Renal cortical epithelial cell (primary cell): ENCODE measurements around the gene B3GALT6. TPM values are rescaled to one million over a fixed set of nuclear protein-coding genes. Genes with fewer than 3 reads are reported as not detected.

ENCODE experiments used
- DNase-seq: peaks from one replicate; pipeline ENCODE4 v3.0.0-alpha.2; 2011; ENCODE audit warnings: low read depth
- total RNA-seq: library from RNA; depleted of rRNA; stranded (reverse); fragments of >200 nt; gene quantifications from 2 replicates; pipeline ENCODE4 v1.2.3, GENCODE V29; 2014

Gene B3GALT6
- total RNA-seq, 1 donor from 2014 or later = 48.8 TPM

GRCh38 chr1:1231400-1232207, 433 bp upstream of the B3GALT6 start, which contains the start of gene SDF4:
Gene SDF4, minus strand, starts transcription at chr1:1232001. Its CDS starts 3,229 bp downstream, at chr1:1228772.
- peak; percentile 81 for DNase-seq

GRCh38 chr1:1232796-1233566, 944 bp downstream of the B3GALT6 start:
- DNase-seq = no peak

DNA sequence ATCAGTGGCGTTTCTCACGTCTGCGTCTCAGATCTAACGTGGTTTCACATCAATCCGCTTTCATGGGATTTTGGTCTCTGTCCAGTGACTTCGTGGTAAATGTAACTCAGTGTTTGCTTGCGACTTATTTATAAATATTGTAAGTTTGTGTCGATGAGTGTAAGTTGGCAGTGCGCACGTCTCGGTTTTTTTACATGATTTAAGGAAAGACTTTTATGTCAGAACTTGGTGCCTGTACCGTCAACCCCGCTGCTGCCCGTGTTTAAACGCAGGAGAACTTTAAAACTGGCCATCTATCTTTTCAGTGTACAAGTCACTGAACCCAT, 1.5 kb downstream of the B3GALT6 start:
- DNase-seq = no peak

DNA sequence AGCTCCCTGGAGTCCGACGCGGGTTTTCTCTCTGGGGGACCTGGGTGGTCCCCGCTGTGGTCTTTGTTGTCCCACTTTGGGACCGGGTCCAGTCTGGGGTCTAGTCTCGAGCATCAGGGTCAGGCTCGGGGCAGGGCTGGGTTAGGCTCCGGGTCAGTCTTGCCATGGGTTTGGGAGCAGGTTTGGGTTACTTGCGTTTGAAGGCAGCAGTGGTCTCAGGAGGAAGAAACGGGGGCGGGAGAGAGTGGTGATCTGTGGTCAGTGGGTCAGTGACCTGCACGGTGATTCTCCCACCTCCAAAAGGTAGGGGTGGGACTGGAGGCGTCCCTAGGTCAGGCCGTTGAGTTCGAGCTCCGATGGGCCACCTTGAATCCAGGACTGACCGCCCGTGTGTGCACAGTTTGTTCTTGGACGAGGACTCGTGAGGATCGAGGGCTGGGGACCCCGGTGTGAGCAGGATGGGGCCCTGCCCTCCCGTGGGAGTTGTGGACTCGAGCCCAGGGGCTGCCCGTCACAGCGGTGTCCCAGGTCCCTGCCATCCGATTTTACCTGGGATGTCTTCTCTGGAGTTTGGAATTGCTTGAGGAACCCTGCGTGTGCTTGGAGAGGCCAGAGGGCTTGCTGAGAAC, 2.3 kb downstream of the B3GALT6 start:
- DNase-seq = no peak

GRCh38 chr1:1235016-1235744, 3.1 kb downstream of the B3GALT6 start:
- DNase-seq = no peak

- DNase-seq = no peak
Measured at GRCh38 chr1:1236176-1236763, 4.2 kb downstream of the B3GALT6 start.

- no peak for DNase-seq
Measured at GRCh38 chr1:1236945-1237873, 5.2 kb downstream of the B3GALT6 start.

GRCh38 chr1:1237874-1238701, 6.1 kb downstream of the B3GALT6 start:
- no peak for DNase-seq

DNA sequence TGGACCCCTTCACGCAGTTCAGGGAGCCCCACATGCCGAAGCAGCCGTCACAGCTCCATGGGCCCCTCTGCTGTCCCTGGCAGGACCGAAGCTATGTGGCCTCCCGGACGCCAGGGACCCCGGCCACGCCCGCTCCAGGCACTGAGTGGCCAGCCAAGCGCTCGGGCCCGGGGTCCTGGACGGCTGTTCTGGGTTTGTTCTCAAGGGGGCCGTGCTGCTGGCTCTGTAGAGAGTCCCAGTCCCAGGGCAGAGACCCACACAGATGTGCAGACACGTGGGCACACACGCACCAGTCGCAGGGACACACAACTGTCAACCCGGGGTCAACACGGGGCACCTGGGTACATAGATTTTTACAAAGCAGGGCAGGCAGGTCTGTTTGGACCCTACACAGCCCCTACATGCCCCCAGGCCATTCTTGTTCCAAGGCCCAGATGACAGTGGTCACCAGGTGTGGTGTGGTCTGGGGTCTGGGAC, 6.7 kb downstream of the B3GALT6 start:
- no peak for DNase-seq

DNA sequence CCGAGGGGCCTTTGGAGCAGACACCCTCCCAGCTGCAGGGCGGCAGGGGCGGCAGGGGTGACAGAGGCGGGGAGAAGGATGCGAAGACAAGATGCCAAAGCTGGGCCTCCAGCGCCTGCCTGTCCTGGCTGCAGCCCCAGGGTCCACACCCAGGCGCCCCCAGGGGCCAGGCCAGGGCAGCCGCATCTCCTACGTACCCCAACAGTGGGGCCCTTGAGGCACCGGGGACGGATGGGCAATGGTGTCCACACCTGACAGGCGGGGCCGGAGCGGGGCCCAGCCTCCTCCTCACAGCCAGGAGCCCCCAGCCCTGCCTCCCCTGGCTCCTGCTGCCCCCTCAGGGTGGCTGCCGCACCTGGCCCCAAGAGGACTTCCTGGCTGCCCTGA, 7.2 kb downstream of the B3GALT6 start:
- DNase-seq = no peak

GRCh38 chr1:1239614-1240347, 7.7 kb downstream of the B3GALT6 start:
- DNase-seq = no peak

- no peak for DNase-seq
Measured at GRCh38 chr1:1240348-1240732, 8.3 kb downstream of the B3GALT6 start.

DNA sequence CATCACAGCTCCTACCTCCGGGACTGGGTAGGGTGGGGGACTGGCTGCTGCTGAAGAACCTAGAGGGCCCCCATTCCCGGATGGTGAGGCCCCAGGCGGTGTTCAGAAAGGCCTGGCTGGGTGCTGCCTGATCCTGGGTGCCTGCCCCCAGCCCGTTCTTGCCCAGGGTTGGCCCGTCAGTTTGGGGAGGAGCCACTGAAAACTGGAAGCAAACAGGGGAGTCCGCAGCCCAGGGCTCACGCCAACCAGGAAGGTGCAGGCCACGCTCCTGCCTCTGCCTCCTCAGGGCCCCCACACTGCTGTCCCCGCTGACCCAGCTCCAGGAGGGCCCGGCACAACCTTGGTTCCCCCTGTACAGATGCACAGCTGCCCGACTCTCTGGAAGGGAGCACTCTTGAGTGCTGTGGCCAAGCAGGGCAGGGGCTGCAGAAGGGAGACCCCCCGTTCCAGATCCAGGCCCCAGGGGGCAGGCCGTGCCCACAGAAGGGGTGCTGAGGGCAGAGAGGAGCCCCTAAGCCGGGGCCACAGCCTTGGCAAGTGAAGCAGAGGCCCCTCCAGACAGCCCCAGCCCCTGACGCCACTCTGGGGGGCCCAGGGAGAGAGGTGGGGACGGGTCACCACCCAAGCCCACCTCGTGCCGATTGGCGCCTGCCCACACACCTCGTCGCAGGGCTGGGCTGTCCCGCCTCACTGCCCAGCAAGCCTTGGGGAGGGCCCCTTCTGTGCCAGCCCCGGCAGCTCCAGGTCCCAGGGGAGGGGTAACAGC, 9.0 kb downstream of the B3GALT6 start:
- no peak for DNase-seq

DNA sequence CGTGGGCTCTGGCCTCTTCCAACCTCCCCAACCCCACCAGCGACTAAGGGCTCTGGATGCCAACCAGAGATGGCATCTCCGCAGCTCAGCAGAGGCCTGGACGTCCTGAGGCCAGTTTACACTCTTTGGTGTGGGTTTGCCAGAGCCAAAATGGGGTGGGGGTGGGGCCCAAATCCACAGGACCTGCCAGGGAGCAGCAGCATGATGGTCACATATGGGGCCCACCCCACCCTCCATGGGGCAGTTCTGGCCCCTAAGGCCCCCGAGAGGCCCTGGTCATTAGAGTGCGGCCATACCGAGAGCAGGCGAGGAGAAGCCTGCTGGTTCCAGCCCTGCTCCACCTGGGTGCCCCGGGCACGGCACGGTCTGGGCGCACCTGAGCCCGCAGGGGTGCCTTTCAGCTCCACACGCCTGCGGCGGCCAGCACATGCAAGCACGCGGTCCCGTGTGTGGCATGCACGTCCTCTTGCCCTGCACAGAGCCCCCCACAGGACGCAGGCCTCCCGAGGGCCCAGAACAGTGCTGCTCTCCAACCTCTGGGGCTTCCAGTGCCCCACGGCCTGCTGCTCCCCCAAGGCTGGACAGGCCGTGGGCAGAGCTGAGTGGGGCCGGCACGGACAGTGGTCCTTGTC, 9.7 kb downstream of the B3GALT6 start:
- no peak for DNase-seq

GRCh38 chr1:1242461-1243265, 10.6 kb downstream of the B3GALT6 start:
- DNase-seq = no peak

DNA sequence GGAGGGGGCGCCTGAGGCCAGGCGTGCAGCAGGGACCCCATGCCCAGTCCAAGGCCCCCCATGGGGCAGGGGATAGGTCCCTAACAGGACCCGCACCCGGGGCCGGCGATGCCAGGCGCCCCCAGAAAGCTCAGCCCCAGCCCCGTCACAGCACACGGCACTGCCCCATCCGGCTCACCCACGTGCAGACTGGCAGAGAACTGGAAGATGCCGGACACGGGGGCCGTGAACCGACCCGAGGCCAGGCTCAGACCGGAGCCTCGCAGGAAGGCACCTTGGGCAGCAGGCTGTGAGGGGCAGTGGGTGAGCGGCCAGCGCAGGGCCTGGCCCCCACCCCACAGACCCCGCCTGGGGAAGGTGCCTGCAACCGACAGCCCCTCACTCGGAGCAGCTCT, 11.2 kb downstream of the B3GALT6 start:
- no peak for DNase-seq

DNA sequence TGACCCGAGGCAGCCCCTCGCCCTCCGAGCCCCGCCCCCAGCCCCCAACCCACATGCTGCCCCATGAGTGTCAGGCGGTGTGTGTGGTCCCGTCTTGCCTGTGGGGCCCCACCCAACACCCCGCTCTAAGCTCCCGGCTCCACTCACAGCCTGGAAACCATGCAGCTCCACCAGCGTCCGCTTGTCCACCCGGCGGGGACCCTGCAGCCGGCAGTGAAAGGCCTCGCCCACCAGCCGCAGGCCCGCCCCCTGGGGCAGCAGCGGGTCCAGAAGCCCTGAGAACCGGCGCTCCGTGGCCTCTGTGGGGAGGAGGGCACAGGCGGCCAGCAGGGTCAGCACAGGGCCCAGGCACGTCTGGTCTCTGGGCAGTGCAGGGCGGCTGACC, 11.8 kb downstream of the B3GALT6 start:
- no peak for DNase-seq
